HG03558 (cell line): ENCODE data around the gene ZNF518B.

ENCODE experiments used
- ATAC-seq: cut with Tn5 transposase; IDR thresholded peaks from one replicate; pipeline ENCODE4 v1.9.1; 2021; ENCODE audit warnings: moderate number of reproducible peaks; ENCODE audit not compliant: unreplicated experiment; ENCODE audit errors: extremely low read depth

Gene ZNF518B

GRCh38 chr4:10457255-10457801 is at the start of gene ZNF518B:
TSS of gene ZNF518B (minus strand) at chr4:10457426. CDS start at chr4:10446328, 11,098 bp downstream.
- peak; percentile 39 for ATAC-seq

GRCh38 chr4:10506077-10506476 is 48.9 kb upstream of the ZNF518B start:
- ATAC-seq: no peak

GRCh38 chr4:10504570-10505179 is 47.4 kb upstream of the ZNF518B start:
- ATAC-seq: no peak

- ATAC-seq: no peak
These were observed 45.5 kb upstream of the ZNF518B start for GRCh38 chr4:10502717-10503116.

DNA sequence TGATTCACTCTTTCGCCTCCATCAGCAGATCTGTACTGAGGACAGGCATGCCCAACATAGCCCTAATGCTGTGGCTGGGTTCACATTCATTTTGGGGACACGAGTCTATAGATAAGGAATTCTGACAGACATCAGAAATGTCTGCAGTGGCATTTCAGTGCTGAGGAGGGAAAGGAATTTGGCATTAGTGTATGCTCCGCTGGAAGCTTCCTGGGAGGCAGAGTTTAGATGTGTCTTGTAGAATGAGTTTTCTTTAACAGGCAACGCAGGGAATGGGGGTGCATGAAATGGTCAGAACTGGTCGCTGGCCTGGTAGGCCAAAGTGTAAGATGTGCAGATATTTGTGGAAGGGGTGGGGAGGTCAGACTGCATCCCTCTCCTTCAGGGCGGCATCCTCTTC is 43.5 kb upstream of the ZNF518B start:
- no peak for ATAC-seq

GRCh38 chr4:10496200-10496599 is 39.0 kb upstream of the ZNF518B start:
- no peak for ATAC-seq

DNA sequence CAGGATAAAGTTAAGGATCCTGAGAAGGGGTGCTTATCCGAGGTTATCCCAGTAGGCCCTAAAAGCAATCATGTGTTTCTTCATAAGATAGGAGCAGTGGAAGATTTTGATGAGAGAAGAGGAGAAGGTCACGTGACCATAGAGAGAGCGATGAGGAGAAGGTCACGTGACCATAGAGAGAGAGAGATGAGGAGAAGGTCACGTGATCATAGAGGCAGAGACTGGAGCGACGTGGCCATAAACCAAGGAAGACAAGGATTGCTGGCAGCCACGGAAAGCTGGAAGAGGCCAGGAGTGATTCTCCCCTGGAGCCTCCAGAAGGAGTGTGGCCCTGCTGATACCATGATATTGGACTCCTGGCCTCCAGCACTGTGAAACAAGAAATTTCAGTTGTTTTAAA is 38.4 kb upstream of the ZNF518B start:
- no peak for ATAC-seq

DNA sequence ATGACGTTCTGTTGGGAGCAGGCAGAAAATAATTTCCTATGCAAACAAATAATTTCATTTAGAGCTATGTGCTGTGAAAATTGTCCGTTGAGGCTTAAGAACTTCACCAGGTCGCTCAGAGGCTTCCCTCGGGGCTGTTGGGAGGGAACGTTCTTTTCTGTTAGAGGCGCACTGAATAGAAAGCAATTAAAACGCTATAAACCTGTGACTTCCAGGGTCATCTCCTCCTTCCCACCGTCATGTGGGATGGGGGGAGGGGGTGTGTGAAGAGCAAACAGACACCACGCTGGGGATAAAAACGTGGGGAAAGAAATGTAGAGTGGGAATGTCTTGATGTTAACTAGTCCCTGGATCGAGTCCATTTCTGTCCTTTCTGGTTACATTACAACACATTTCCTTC is 35.2 kb upstream of the ZNF518B start:
- no peak for ATAC-seq

DNA sequence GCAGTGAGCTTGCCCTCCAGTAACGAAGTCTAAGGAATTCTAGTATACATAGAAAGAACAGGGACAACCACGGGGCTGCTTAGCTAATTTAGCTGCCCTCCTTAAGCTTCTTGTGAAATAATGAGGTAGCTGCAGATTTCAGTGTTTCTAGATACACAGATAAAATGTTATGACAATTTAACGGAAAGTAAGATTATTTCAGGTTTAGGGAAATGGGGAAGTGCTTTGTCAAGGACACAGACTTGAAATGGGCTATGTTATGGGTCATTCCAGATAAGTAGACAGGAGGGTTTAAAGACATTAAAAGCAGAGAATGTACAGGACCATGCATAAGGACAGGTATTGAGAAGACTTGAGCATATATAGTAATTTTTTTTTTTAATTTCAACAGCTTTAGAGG is 34.2 kb upstream of the ZNF518B start:
- no peak for ATAC-seq

GRCh38 chr4:10490996-10491395 is 33.8 kb upstream of the ZNF518B start:
- no peak for ATAC-seq

DNA sequence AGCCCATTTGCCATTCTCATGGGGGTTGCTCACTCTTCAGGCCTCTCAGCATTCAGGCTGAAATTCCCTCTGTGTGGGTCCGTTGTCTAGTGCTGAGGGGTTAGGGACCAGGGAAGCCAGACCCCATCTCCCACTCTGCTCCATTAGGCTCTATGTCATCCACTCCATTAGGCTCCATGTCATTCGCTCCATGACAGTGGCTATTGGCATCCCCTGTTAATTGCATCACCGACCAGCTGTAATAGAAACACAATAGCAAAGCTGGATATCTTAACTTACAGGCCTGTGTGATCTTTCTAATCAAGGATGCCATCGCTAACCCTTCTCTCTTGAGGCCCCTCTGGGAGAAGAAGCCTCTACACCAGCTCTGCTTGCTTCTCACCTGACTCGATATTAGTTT is 25.7 kb upstream of the ZNF518B start:
- no peak for ATAC-seq

GRCh38 chr4:10480616-10481015 is 23.4 kb upstream of the ZNF518B start:
- no peak for ATAC-seq

DNA sequence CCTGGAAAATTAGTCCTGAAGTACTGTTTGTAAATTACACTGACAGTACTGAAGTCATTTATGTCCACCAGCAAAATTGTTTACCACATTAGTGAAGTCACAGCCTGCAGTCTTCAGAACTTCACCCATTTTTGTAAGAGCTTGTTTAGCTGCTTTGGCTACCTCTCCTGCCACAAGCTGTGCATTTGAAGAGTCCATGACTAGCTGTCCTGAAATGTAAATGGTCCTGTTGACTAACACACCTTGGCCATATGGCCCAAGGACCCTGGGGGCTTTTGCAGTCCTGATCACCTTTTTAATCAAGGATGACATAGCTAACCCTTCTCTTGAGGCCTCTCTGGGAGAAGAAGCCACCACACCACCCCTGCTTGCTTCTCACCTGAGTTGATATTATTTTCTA is 21.4 kb upstream of the ZNF518B start:
- ATAC-seq: no peak

DNA sequence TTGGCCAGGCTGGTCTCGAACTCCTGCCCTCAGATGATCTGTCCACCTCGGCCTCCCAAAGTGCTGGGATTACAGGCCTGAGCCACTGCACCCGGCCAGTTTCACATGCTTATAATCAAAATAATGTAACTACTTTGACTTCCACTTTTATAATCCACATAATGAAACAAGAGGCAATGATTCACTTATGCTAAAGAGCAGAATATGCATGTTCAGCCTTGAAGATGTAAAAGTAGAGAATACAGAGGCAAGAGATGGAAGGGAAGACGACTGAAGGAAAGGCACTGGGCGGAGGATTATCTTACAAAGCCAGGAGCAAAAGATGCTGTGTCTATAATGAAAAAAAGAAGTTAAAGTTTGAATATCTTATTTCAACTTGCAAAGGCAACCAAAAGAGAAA is 13.3 kb upstream of the ZNF518B start:
- no peak for ATAC-seq

DNA sequence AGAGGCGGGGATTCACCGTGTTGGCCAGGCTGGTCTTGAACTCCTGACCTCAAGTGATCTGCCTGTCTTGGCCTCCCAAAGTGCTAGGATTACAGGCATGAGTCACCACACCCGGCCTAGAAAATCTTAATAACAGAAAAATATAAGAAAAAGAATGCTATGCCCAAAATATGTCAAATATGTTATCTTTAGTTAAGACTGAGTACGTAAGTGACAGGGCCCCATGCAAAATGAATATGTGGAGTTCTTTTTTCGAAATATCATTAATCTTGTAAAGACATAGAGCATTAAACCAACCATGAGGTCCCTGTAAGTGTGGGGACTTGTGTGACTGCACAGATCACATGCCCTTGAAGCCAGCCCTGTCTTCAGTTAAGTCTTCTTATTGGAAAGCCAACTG is 8.9 kb upstream of the ZNF518B start:
- ATAC-seq: no peak

GRCh38 chr4:10462876-10463275 is 5.7 kb upstream of the ZNF518B start:
- ATAC-seq: no peak

GRCh38 chr4:10461850-10462400 is 4.7 kb upstream of the ZNF518B start:
- ATAC-seq: no peak

GRCh38 chr4:10461091-10461849 is 4.0 kb upstream of the ZNF518B start:
- peak; percentile 74 for ATAC-seq

GRCh38 chr4:10460313-10461047 is 3.3 kb upstream of the ZNF518B start:
- no peak for ATAC-seq

- ATAC-seq: no peak
These were observed 2.1 kb upstream of the ZNF518B start for GRCh38 chr4:10459305-10459704.

DNA sequence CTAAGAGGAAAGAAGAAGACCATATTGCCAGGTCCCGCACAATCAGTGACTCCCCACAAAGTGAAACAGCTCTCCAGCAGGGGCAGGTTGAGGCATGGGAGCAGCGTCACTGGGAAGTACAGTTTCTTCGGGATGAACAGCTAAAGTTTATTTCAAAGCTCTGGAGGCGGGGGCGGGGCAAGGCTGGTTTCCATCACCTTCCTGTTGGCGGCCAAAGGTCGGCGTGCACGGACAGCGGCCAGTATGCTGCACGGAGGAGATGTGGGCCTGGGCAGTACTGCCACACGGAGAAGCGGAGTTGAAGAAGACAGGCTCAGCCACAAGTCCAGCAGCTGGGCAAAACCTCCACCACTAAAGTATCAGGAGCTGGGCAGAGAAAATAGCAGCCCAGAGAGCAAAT is 951 bp upstream of the ZNF518B start:
- ATAC-seq: no peak
